HCT116 (cell line): Measurements from ENCODE around the gene SNX4. TPM values are rescaled to one million over a fixed set of nuclear protein-coding genes. Genes with fewer than 3 reads are reported as not detected.

Source experiments
- ATAC-seq: fragments of 200-7000 bp; cut with Tn5 transposase; 2 replicates; pipeline ENCODE4 v1.9.1; 2020; ENCODE audit warnings: mild to moderate bottlenecking, moderate library complexity
- BruUV-seq: library from RNA; stranded (reverse); fragments of 400-500 nt; replicated peaks from 2 replicates; lab custom pipeline; 2021; lab: Mats Ljungman, UMichigan
- CTCF ChIA-PET: fragments of 300-600 bp; sonication (Branson Sonifier 250); formaldehyde crosslinking; loops from one replicate; lab custom pipeline; 2021; ENCODE audit warnings: antibody characterized with exemption; lab: Charles Lee
- POLR2A ChIA-PET: fragments of 300-600, 350-600 bp; sonication (Branson Sonifier 250); formaldehyde crosslinking; loops from one replicate; lab custom pipeline; 2021; ENCODE audit warnings: antibody characterized with exemption; lab: Charles Lee
- RAD21 ChIA-PET, 2 experiments: fragments of 300-600 bp; sonication (Branson Sonifier 250); formaldehyde crosslinking; loops; one replicate each; lab custom pipeline; 2023; ENCODE audit warnings: low total read pairs in 2 of 2; ENCODE audit not compliant: uncharacterized antibody in 2 of 2, unreplicated experiment in 2 of 2, low non-redundant PET in 1 of 2; lab: Charles Lee
- DNase-seq: peaks from one replicate; pipeline ENCODE4 v3.0.0-alpha.2; 2010; ENCODE audit warnings: low read depth, low spot score
- H2AFZ ChIP-seq: fragments of 200-600 bp; shearing (Covaris generic), sonication (generic); 2 replicates; pipeline ENCODE4 v1.6.1; 2017; ENCODE audit warnings: low read depth, mixed run types, mixed read lengths, antibody characterized with exemption, low read length; ENCODE audit not compliant: poor library complexity, severe bottlenecking
- H3K27ac ChIP-seq: 2 replicates; pipeline ENCODE4 v1.5.1; 2012; ENCODE audit warnings: low read depth, low read length
- H3K27me3 ChIP-seq: fragments of 200-600 bp; sonication (generic); 2 replicates; pipeline ENCODE4 v1.6.1; 2016; ENCODE audit warnings: mixed run types, low read length, mixed read lengths; ENCODE audit not compliant: insufficient read depth
- H3K36me3 ChIP-seq, 2 experiments: fragments of 200-500 bp in 1 of 2; fragments of 200-600 bp in 1 of 2; sonication (Bioruptor generic) in 1 of 2; sonication (generic) in 1 of 2; 2 replicates each; pipeline versions ENCODE4 v1.5.1 to v1.6.1; 2014 to 2016; ENCODE audit warnings: low read length in 2 of 2, inconsistent platforms in 1 of 2, mixed read lengths in 1 of 2, mixed run types in 1 of 2; ENCODE audit not compliant: insufficient read depth in 2 of 2, control insufficient read depth in 1 of 2
- H3K4me1 ChIP-seq, 2 experiments: fragments of 200-600 bp in 1 of 2; sonication (generic) in 1 of 2; 2 replicates each; pipeline versions ENCODE4 v1.5.1 to v1.6.1; 2012 to 2017; ENCODE audit warnings: low read length in 2 of 2, inconsistent platforms in 1 of 2, mild to moderate bottlenecking in 1 of 2, mixed read lengths in 1 of 2, mixed run types in 1 of 2, moderate library complexity in 1 of 2; ENCODE audit not compliant: insufficient read depth in 2 of 2, control insufficient read depth in 1 of 2
- H3K4me2 ChIP-seq: fragments of 200-600 bp; sonication (generic); 2 replicates; pipeline ENCODE4 v1.6.1; 2017; ENCODE audit warnings: mixed run types, low read length, mixed read lengths
- H3K4me3 ChIP-seq, 2 experiments: fragments of 200-600 bp in 1 of 2; sonication (generic) in 1 of 2; replicated peaks in 1 of 2; 2 replicates each; pipeline ENCODE4 v1.5.1; 2011 to 2016; ENCODE audit warnings: low read length in 2 of 2, control low read depth in 1 of 2, low read depth in 1 of 2, mild to moderate bottlenecking in 1 of 2, mixed read lengths in 1 of 2, mixed run types in 1 of 2
- H3K79me2 ChIP-seq: fragments of 200-600 bp; sonication (generic); 2 replicates; pipeline ENCODE4 v1.6.1; 2017; ENCODE audit warnings: mild to moderate bottlenecking, mixed run types, low read length, moderate library complexity, mixed read lengths; ENCODE audit not compliant: insufficient read depth
- H3K9ac ChIP-seq: fragments of 200-600 bp; sonication (generic); 2 replicates; pipeline ENCODE4 v1.6.1; 2016; ENCODE audit warnings: low read length, mixed read lengths
- H3K9me2 ChIP-seq: fragments of 200-600 bp; sonication (generic), shearing (Covaris generic); 2 replicates; pipeline ENCODE4 v1.6.1; 2017; ENCODE audit warnings: mixed run types, mild to moderate bottlenecking, moderate library complexity; ENCODE audit not compliant: insufficient read depth
- H3K9me3 ChIP-seq, 2 experiments: fragments of 200-500 bp in 1 of 2; fragments of 200-600 bp in 1 of 2; sonication (Bioruptor generic) in 1 of 2; sonication (generic) in 1 of 2; 2 replicates each; pipeline ENCODE4 v1.6.1; 2014 to 2017; ENCODE audit warnings: low read length in 2 of 2, mixed read lengths in 2 of 2, inconsistent platforms in 1 of 2, low read depth in 1 of 2, mild to moderate bottlenecking in 1 of 2, mixed run types in 1 of 2, moderate library complexity in 1 of 2; ENCODE audit not compliant: control insufficient read depth in 1 of 2, insufficient read depth in 1 of 2
- H4K20me1 ChIP-seq: fragments of 200-600 bp; sonication (generic), shearing (Covaris generic); 2 replicates; pipeline ENCODE4 v1.6.1; 2017; ENCODE audit warnings: mixed run types, mild to moderate bottlenecking, moderate library complexity; ENCODE audit not compliant: insufficient read depth
- CEBPB ChIP-seq: IDR thresholded peaks from 2 replicates; pipeline ENCODE4 v1.6.1; 2012; ENCODE audit warnings: low read depth
- ELF1 ChIP-seq: IDR thresholded peaks from 2 replicates; pipeline ENCODE4 v1.6.1; 2012; ENCODE audit warnings: low read depth, borderline replicate concordance
- EZH2phosphoT487 ChIP-seq: fragments of 200-600 bp; IDR thresholded peaks from 2 replicates; pipeline ENCODE4 v1.6.1; 2018; ENCODE audit warnings: antibody characterized with exemption, borderline replicate concordance
- FOSL1 ChIP-seq: IDR thresholded peaks from 2 replicates; pipeline ENCODE4 v1.6.1; 2012; ENCODE audit warnings: low read depth
- JUND ChIP-seq: IDR thresholded peaks from 2 replicates; pipeline ENCODE4 v1.6.1; 2012
- MAX ChIP-seq: IDR thresholded peaks from 2 replicates; pipeline ENCODE4 v1.6.1; 2012
- RAD21 ChIP-seq: IDR thresholded peaks from 2 replicates; pipeline ENCODE4 v1.6.1; 2012; ENCODE audit warnings: low read depth, mild to moderate bottlenecking
- REST ChIP-seq: IDR thresholded peaks from 2 replicates; pipeline ENCODE4 v1.6.1; 2012; ENCODE audit warnings: low read depth
- SIN3A ChIP-seq: IDR thresholded peaks from 2 replicates; pipeline ENCODE4 v1.6.1; 2012; ENCODE audit warnings: low read depth
- YY1 ChIP-seq: IDR thresholded peaks from 2 replicates; pipeline ENCODE4 v1.6.1; 2011; ENCODE audit warnings: low read length, low read depth, moderate library complexity, mild to moderate bottlenecking; ENCODE audit not compliant: insufficient replicate concordance; ENCODE audit errors: extremely low read depth
- ZFX ChIP-seq: fragments of 450-650 bp; IDR thresholded peaks from 2 replicates; pipeline ENCODE4 v1.6.1; 2017
- ZNF274 ChIP-seq: fragments of 200-500 bp; sonication (Bioruptor generic); IDR thresholded peaks from 2 replicates; pipeline ENCODE4 v1.6.1; 2014; ENCODE audit warnings: mild to moderate bottlenecking, low read depth, low read length, inconsistent platforms
- intact Hi-C: fragments of 100-400 bp; cut with micrococcal nuclease; formaldehyde crosslinking; loops from 2 replicates; pipeline ENCODE4 v1.10.0; 2022
- total RNA-seq: library from RNA; stranded (reverse); gene quantifications from one replicate; pipeline ENCODE4 v1.2.1, GENCODE V29; 2021; ENCODE audit not compliant: unreplicated experiment

SNX4 gene
- total RNA-seq, 1 experiment from 2014 or later = 21.1 TPM

GRCh38 chr3:125507128-125507527, 12.9 kb downstream of the SNX4 start:
- no peak for DNase-seq
- Histone ChIP-seq H3K79me2 (peaks cover 39% of the 10 kb centered on the region), H4K20me1 (peaks cover 8% of the 10 kb centered on the region; the same call in 1 of the 2 replicates), H3K4me3 (no peak overlapping the region), H3K9me3 (no peaks in the 10 kb centered on the region), H3K27ac (no peak overlapping the region), H3K36me3 (peaks cover 0 to 3% of the 10 kb centered on the region in 2 experiments; a peak in 2 of 4 replicates), H3K27me3 (no peaks in the 10 kb centered on the region), H3K4me1 (peaks cover 2 to 6% of the 10 kb centered on the region in 2 experiments), H3K9me2 (no peaks in the 10 kb centered on the region), H3K4me2 (no peak overlapping the region), H3K9ac (no peak overlapping the region), H2AFZ (no peak overlapping the region)
- CTCF ChIA-PET = no interaction called here
- POLR2A ChIA-PET = no interaction called here
- no peak for ATAC-seq
- no peak for TF ChIP-seq YY1
- RAD21 ChIA-PET = no interaction called here
- no TSS peak for BruUV-seq
- intact Hi-C loops = no loop called here

GRCh38 chr3:125498630-125499029, 21.4 kb downstream of the SNX4 start:
- H2AFZ ChIP-seq = no peak overlapping the region
- no TSS peak for BruUV-seq
- no peaks in the 10 kb centered on the region for H3K9me2 ChIP-seq
- H3K4me3 ChIP-seq = no peak overlapping the region
- no peak overlapping the region for H3K27ac ChIP-seq
- H3K27me3 ChIP-seq = no peaks in the 10 kb centered on the region
- ATAC-seq (no peak), DNase-seq (no peak)
- ChIA-PET CTCF (no interaction called here), POLR2A (no interaction called here), RAD21 (no interaction called here)
- H4K20me1 ChIP-seq = no peaks in the 10 kb centered on the region; the same call in 1 of the 2 replicates
- peaks cover 0 to 12% of the 10 kb centered on the region in 2 experiments; a peak in 2 of 4 replicates for H3K4me1 ChIP-seq
- intact Hi-C loops = no loop called here
- no peak overlapping the region for H3K4me2 ChIP-seq
- peaks cover 14 to 22% of the 10 kb centered on the region in 2 experiments; a peak in 3 of 4 replicates for H3K36me3 ChIP-seq
- H3K79me2 ChIP-seq = no peaks in the 10 kb centered on the region
- no peaks in the 10 kb centered on the region for H3K9me3 ChIP-seq
- no peak overlapping the region for H3K9ac ChIP-seq
- TF ChIP-seq ZNF274 (no peak), MAX (no peak), CEBPB (no peak), ELF1 (no peak), FOSL1 (no peak), EZH2phosphoT487 (no peak), RAD21 (no peak), SIN3A (no peak), REST (no peak), ZFX (no peak), YY1 (no peak), JUND (no peak)
